GM18505 (cell line): Measurements from ENCODE around the gene TBC1D9.

Experiments used
- ATAC-seq: cut with Tn5 transposase; IDR thresholded peaks from one replicate; pipeline ENCODE4 v1.9.1; 2021; ENCODE audit not compliant: unreplicated experiment
- POLR2A ChIP-seq: IDR thresholded peaks from 4 replicates; pipeline ENCODE4 v1.6.1; 2011; ENCODE audit warnings: borderline replicate concordance; ENCODE audit not compliant: insufficient read depth, insufficient read length; ENCODE audit errors: extremely low read depth

TBC1D9 gene

GRCh38 chr4:140607852-140608251 is 148.3 kb downstream of the TBC1D9 start:
- no peak for ATAC-seq
- TF ChIP-seq POLR2A, result no peak

- no peak for TF ChIP-seq POLR2A
- ATAC-seq, result no peak
Observed at GRCh38 chr4:140604544-140604943, 151.6 kb downstream of the TBC1D9 start.

GRCh38 chr4:140603286-140603685 is 152.9 kb downstream of the TBC1D9 start:
- no peak for ATAC-seq
- TF ChIP-seq POLR2A, result no peak

- TF ChIP-seq POLR2A, result no peak
- no peak for ATAC-seq
Observed at GRCh38 chr4:140602714-140603113, 153.5 kb downstream of the TBC1D9 start.

GRCh38 chr4:140600408-140600807 is 155.8 kb downstream of the TBC1D9 start:
- no peak for TF ChIP-seq POLR2A
- ATAC-seq, result no peak

GRCh38 chr4:140595065-140595464 is 161.1 kb downstream of the TBC1D9 start:
- no peak for TF ChIP-seq POLR2A

GRCh38 chr4:140584439-140584838 is 171.7 kb downstream of the TBC1D9 start:
- no peak for TF ChIP-seq POLR2A
- ATAC-seq, result no peak

More at GRCh38 chr4:140595065-140595464, 161.1 kb downstream of the TBC1D9 start:
- peak; percentile 81 for ATAC-seq

- no peak for TF ChIP-seq POLR2A
- no peak for ATAC-seq
Observed at GRCh38 chr4:140581078-140581477, 175.1 kb downstream of the TBC1D9 start.

- TF ChIP-seq POLR2A, result no peak
Observed at GRCh38 chr4:140579278-140579677, 176.9 kb downstream of the TBC1D9 start.

GRCh38 chr4:140575489-140575888 is 180.7 kb downstream of the TBC1D9 start:
- TF ChIP-seq POLR2A, result no peak
- ATAC-seq, result no peak

More at GRCh38 chr4:140579278-140579677, 176.9 kb downstream of the TBC1D9 start:
- no peak for ATAC-seq

GRCh38 chr4:140571620-140572019 is 184.6 kb downstream of the TBC1D9 start:
- no peak for TF ChIP-seq POLR2A
- no peak for ATAC-seq
